GM12865 (cell line): ENCODE data around the gene MRAS.
"Not testable (repeated sequence)": the region's sequence is repeated elsewhere in the genome, so short reads cannot be mapped to it uniquely, and the experiment has no call there.

Experiments
- DNase-seq: peaks from one replicate; pipeline ENCODE4 v3.0.0; 2010; ENCODE audit warnings: low read depth
- H3K4me3 ChIP-seq: 2 replicates; pipeline ENCODE4 v1.5.1; 2011; ENCODE audit warnings: mild to moderate bottlenecking, low read depth, low read length, control low read depth
- CTCF ChIP-seq: IDR thresholded peaks from 2 replicates; pipeline ENCODE4 v1.5.1; 2011; ENCODE audit warnings: low read length, control low read depth, low read depth, inconsistent platforms; ENCODE audit not compliant: insufficient read depth; ENCODE audit errors: missing control alignments

MRAS gene

GRCh38 chr3:138448631-138449030, 100.3 kb downstream of the MRAS start:
- DNase-seq: no peak
- no peak for TF ChIP-seq CTCF
- no peak overlapping the region for H3K4me3 ChIP-seq

- no peak overlapping the region for H3K4me3 ChIP-seq
- TF ChIP-seq CTCF: no peak
- no peak for DNase-seq
These were observed 101.1 kb downstream of the MRAS start for GRCh38 chr3:138449490-138449889.

- H3K4me3 ChIP-seq: no peak overlapping the region
- DNase-seq: no peak
- no peak for TF ChIP-seq CTCF
These were observed 101.8 kb downstream of the MRAS start for GRCh38 chr3:138450181-138450580.

- no peak for TF ChIP-seq CTCF
- no peak for DNase-seq
- no peak overlapping the region for H3K4me3 ChIP-seq
These were observed 102.5 kb downstream of the MRAS start for GRCh38 chr3:138450704-138451424.

GRCh38 chr3:138451595-138452162, 103.3 kb downstream of the MRAS start:
- no peak for TF ChIP-seq CTCF
- no peak overlapping the region for H3K4me3 ChIP-seq
- no peak for DNase-seq

GRCh38 chr3:138452436-138452835, 104.1 kb downstream of the MRAS start:
- no peak for TF ChIP-seq CTCF
- H3K4me3 ChIP-seq: no peak overlapping the region
- no peak for DNase-seq

- not testable (repeated sequence) for H3K4me3 ChIP-seq, DNase-seq
These were observed 105.6 kb downstream of the MRAS start for GRCh38 chr3:138453940-138454339.
